GM10248 (cell line): Measurements from ENCODE around the gene RBM34.
"Not testable (repeated sequence)": the region's sequence is repeated elsewhere in the genome, so short reads cannot be mapped to it uniquely, and the experiment has no call there.

Experiments used
- CTCF ChIA-PET: fragments of 300-600 bp; sonication (Branson Sonifier 250); formaldehyde crosslinking; extraction: SDS; loops from one replicate; lab custom pipeline; 2021; ENCODE audit warnings: antibody characterized with exemption; lab: Yijun Ruan, JAX
- POLR2A ChIA-PET: fragments of 350-650 bp; sonication (Branson Sonifier 250); formaldehyde crosslinking; extraction: SDS; loops from one replicate; lab custom pipeline; 2020; ENCODE audit warnings: antibody characterized with exemption; lab: Yijun Ruan, JAX
- DNase-seq: peaks from one replicate; pipeline ENCODE4 v3.0.0; 2012; ENCODE audit errors: extremely low spot score
- CTCF ChIP-seq: IDR thresholded peaks from 2 replicates; pipeline ENCODE4 v1.5.1; 2012; ENCODE audit warnings: mild to moderate bottlenecking, low read depth; ENCODE audit errors: extremely low read depth, missing control alignments, control extremely low read depth

The RBM34 gene

DNA sequence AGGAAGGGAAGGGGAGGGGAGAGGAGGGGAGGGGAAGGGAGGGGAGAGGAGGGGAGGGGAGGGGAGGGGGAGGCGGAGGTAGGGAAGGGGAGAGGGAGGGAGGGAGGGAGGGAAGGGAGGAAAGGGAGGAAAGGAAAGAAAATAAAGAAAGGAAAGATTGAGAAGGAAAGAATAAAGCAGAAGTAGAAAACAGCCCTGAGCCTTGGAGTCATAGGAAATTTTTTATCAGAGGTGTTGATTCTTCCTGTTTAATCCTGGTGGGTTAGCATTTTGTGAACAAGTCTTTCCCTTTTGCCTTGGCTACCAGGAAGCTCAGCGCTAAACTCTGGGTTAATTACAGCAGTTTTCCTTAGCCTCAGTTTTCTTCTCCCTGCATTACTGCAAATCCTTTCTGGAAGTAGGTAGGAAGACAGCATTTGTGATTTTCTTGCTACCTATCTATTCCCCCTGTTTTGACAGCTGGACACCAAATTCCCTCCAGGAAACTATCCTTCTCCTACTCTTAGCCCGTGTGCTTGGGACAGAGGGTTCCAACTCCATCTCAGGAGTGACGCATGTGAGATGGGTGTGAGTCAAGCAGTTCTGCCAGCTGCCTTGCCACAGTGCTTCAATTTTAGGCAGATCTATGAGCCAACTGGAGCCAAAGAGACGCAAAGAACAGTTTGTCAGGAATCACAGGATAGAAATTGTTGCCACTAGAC is 59.3 kb downstream of the RBM34 start:
- no peak for DNase-seq
- ChIA-PET POLR2A (no interaction called here), CTCF (interaction anchor here (0.9 to 1.5 kb wide), 6 partner anchors 15 to 606 kb away, joined by 3 to 4 read pairs (median 3); no protein-coding TSS in a partner anchor)
- TF ChIP-seq CTCF = no peak

DNA sequence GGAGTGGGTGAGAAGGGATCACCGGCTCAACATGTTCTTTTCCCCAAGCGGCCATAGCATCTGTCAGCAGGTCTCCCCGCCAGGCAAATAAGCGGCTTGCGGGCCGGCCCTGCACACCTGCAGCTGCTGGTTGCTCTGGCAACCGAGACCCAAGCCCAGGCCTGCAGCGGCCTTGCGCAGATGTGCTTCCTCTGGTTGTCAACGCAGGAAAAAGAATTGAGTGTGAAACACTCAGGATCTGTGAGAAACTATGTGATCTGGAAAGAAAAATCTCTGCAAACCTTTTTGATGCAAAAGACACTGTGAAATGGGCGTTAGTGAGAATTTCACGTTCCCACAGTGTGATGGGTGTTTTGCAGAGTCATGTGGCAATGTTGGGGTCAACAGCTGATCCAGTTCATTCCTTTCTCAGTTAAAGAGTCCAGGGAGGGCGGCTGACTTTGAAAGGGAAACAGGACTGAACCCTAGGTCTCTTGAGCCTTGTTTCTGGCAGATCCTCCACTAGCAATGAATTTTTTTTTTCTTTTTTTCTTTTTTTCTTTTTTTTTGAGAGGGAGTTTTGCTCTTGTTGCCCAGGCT is 60.8 kb downstream of the RBM34 start:
- CTCF ChIA-PET = interaction anchor here (1.1 to 2.2 kb wide), 4 partner anchors 16 to 613 kb away, joined by 3 to 7 read pairs (median 4); no protein-coding TSS in a partner anchor
- no peak for DNase-seq
- no peak for TF ChIP-seq CTCF
- POLR2A ChIA-PET = no interaction called here

DNA sequence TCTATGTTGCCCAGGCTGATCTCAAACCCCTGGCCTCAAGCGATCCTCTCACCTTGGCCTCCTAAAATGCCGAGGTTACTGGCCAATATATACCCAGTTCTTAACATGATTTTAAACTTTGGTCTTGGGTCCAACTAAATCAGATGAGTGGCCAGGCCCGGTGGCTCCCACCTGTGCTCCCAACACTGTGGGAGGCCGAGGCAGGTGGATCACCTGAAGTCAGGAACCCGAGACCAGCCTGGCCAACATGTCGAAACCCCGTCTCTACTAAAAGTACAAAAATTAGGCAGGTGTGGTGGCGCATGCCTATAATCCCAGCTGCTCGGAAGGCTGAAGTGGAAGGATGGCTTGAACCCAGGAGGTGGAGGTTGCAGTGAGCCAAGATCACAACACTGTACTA is 62.1 kb downstream of the RBM34 start:
- POLR2A ChIA-PET = no interaction called here
- DNase-seq = no peak
- CTCF ChIA-PET = interaction anchor here (1.1 to 2.2 kb wide), 5 partner anchors 8 to 612 kb away, joined by 3 to 7 read pairs (median 4); no protein-coding TSS in a partner anchor
- no peak for TF ChIP-seq CTCF

GRCh38 chr1:235098547-235098946 is 62.5 kb downstream of the RBM34 start:
- ChIA-PET POLR2A (no interaction called here), CTCF (interaction anchor here (1.1 to 2.0 kb wide), 3 partner anchors 9 to 318 kb away, joined by 3 to 4 read pairs (median 3); no protein-coding TSS in a partner anchor)
- TF ChIP-seq CTCF = no peak
- no peak for DNase-seq

GRCh38 chr1:235097501-235097900 is 63.5 kb downstream of the RBM34 start:
- CTCF ChIA-PET = interaction anchor here (1.1 to 2.0 kb wide), 3 partner anchors 10 to 319 kb away, joined by 3 to 4 read pairs (median 3); no protein-coding TSS in a partner anchor
- POLR2A ChIA-PET, DNase-seq: not testable (repeated sequence)

GRCh38 chr1:235095938-235096562 is 65.0 kb downstream of the RBM34 start:
- ChIA-PET POLR2A (no interaction called here), CTCF (interaction anchor here (0.8 to 5.1 kb wide), 12 partner anchors 9 to 687 kb away, joined by 3 to 54 read pairs (median 4); partner anchors contain the start of gene B3GALNT2)
- no peak for DNase-seq
- no peak for TF ChIP-seq CTCF
